ENCODE data around the gene HBM.
"Not testable (repeated sequence)": the region's sequence is repeated elsewhere in the genome, so short reads cannot be mapped to it uniquely, and the experiment has no call there.

The HBM gene

DNA sequence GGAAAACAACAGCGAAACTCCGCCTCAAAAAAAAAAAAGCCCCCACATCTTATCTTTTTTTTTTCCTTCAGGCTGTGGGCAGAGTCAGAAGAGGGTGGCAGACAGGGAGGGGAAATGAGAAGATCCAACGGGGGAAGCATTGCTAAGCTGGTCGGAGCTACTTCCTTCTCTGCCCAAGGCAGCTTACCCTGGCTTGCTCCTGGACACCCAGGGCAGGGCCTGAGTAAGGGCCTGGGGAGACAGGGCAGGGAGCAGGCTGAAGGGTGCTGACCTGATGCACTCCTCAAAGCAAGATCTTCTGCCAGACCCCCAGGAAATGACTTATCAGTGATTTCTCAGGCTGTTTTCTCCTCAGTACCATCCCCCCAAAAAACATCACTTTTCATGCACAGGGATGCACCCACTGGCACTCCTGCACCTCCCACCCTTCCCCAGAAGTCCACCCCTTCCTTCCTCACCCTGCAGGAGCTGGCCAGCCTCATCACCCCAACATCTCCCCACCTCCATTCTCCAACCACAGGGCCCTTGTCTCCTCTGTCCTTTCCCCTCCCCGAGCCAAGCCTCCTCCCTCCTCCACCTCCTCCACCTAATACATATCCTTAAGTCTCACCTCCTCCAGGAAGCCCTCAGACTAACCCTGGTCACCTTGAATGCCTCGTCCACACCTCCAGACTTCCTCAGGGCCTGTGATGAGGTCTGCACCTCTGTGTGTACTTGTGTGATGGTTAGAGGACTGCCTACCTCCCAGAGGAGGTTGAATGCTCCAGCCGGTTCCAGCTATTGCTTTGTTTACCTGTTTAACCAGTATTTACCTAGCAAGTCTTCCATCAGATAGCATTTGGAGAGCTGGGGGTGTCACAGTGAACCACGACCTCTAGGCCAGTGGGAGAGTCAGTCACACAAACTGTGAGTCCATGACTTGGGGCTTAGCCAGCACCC, 9.5 kb downstream of the HBM start:
- Histone ChIP-seq H3K9ac (no peak overlapping the region), H3K4me3 (no peak overlapping the region), H3K27ac (no peak overlapping the region), H3K4me1 (peaks cover 0 to 13% (median 8%) of the 10 kb centered on the region in 10 experiments; a peak in 9 of 20 replicates), H4K20me1 (peaks cover 0 to 51% (median 36%) of the 10 kb centered on the region in 11 experiments; a peak in 16 of 22 replicates), H3K36me3 (no peaks in the 10 kb centered on the region), H3K9me3 (replicated peaks in 1 of 11) (no peaks in the 10 kb centered on the region), H3K4me2 (peak overlapping the region in 5 of 11 experiments; percentile 0 to 38 (median 4); a peak in 6 of 22 replicates), H3K27me3 (peaks cover 89 to 93% (median 91%) of the 10 kb centered on the region in 11 experiments)
- no peak for TF ChIP-seq Cebpa-rat (IDR thresholded peaks at IDR 0.05)

DNA sequence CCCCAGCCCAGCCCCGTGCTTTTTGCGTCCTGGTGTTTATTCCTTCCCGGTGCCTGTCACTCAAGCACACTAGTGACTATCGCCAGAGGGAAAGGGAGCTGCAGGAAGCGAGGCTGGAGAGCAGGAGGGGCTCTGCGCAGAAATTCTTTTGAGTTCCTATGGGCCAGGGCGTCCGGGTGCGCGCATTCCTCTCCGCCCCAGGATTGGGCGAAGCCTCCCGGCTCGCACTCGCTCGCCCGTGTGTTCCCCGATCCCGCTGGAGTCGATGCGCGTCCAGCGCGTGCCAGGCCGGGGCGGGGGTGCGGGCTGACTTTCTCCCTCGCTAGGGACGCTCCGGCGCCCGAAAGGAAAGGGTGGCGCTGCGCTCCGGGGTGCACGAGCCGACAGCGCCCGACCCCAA, 10.2 kb downstream of the HBM start:
- H4K20me1 ChIP-seq, result peaks cover 0 to 58% (median 41%) of the 10 kb centered on the region in 11 experiments; a peak in 18 of 22 replicates
- not testable (repeated sequence) for H3K9ac ChIP-seq; H3K27ac ChIP-seq; H3K4me3 ChIP-seq; H3K9me3 ChIP-seq (replicated peaks in 1 of 11); H3K36me3 ChIP-seq; H3K4me2 ChIP-seq
- H3K4me1 ChIP-seq, result peaks cover 3 to 18% (median 10%) of the 10 kb centered on the region in 10 experiments; a peak in 18 of 20 replicates
- peaks cover 89 to 93% (median 91%) of the 10 kb centered on the region in 11 experiments for H3K27me3 ChIP-seq

GRCh38 chr16:176477-177382, 11.0 kb downstream of the HBM start, which contains the start of gene HBA1:
Gene HBA1 (plus strand): TSS chr16:176680. CDS start chr16:176717, 37 bp downstream.
- Histone ChIP-seq H4K20me1 (peaks cover 0 to 65% (median 48%) of the 10 kb centered on the region in 11 experiments; a peak in 18 of 22 replicates), H3K27me3 (peaks cover 85 to 92% (median 91%) of the 10 kb centered on the region in 11 experiments), H3K4me1 (peaks cover 6 to 24% (median 15%) of the 10 kb centered on the region in 10 experiments; a peak in 18 of 20 replicates), H3K4me2 (0 out of 22 replicates have a peak within 1 kb of the TSS, but pooled peaks of 1 of the 11 experiments have one; percentile 38)
- H3K9ac ChIP-seq; H3K27ac ChIP-seq; H3K9me3 ChIP-seq (replicated peaks in 1 of 11); H3K36me3 ChIP-seq; H3K4me3 ChIP-seq: not testable (repeated sequence)

DNA sequence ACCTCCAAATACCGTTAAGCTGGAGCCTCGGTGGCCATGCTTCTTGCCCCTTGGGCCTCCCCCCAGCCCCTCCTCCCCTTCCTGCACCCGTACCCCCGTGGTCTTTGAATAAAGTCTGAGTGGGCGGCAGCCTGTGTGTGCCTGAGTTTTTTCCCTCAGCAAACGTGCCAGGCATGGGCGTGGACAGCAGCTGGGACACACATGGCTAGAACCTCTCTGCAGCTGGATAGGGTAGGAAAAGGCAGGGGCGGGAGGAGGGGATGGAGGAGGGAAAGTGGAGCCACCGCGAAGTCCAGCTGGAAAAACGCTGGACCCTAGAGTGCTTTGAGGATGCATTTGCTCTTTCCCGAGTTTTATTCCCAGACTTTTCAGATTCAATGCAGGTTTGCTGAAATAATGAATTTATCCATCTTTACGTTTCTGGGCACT, 11.6 kb downstream of the HBM start:
- peaks cover 6 to 24% (median 15%) of the 10 kb centered on the region in 10 experiments; a peak in 18 of 20 replicates for H3K4me1 ChIP-seq
- H3K27ac ChIP-seq, result no peak overlapping the region
- no peaks in the 10 kb centered on the region for H3K36me3 ChIP-seq
- H3K27me3 ChIP-seq, result peaks cover 80 to 89% (median 86%) of the 10 kb centered on the region in 11 experiments
- H3K9ac ChIP-seq, result no peak overlapping the region
- no peak for TF ChIP-seq Cebpa-rat (IDR thresholded peaks at IDR 0.05)
- no peak overlapping the region for H3K4me2 ChIP-seq
- H3K4me3 ChIP-seq, result no peak overlapping the region
- H4K20me1 ChIP-seq, result peaks cover 0 to 72% (median 55%) of the 10 kb centered on the region in 11 experiments; a peak in 19 of 22 replicates
- H3K9me3 ChIP-seq (replicated peaks in 1 of 11), result no peaks in the 10 kb centered on the region

GRCh38 chr16:177981-178667, 12.3 kb downstream of the HBM start:
- H3K9ac ChIP-seq, result no peak overlapping the region
- H3K4me2 ChIP-seq, result no peak overlapping the region
- H3K27me3 ChIP-seq, result peaks cover 79 to 88% (median 85%) of the 10 kb centered on the region in 11 experiments
- no peak for TF ChIP-seq Cebpa-rat (IDR thresholded peaks at IDR 0.05)
- peaks cover 0 to 6% (median 0%) of the 10 kb centered on the region in 11 experiments; a peak in 2 of 22 replicates for H3K36me3 ChIP-seq
- peaks cover 0 to 79% (median 62%) of the 10 kb centered on the region in 11 experiments; a peak in 19 of 22 replicates for H4K20me1 ChIP-seq
- H3K4me1 ChIP-seq, result peaks cover 6 to 24% (median 16%) of the 10 kb centered on the region in 10 experiments; a peak in 18 of 20 replicates
- H3K27ac ChIP-seq, result no peak overlapping the region
- H3K9me3 ChIP-seq (replicated peaks in 1 of 11), result no peaks in the 10 kb centered on the region
- H3K4me3 ChIP-seq, result no peak overlapping the region

DNA sequence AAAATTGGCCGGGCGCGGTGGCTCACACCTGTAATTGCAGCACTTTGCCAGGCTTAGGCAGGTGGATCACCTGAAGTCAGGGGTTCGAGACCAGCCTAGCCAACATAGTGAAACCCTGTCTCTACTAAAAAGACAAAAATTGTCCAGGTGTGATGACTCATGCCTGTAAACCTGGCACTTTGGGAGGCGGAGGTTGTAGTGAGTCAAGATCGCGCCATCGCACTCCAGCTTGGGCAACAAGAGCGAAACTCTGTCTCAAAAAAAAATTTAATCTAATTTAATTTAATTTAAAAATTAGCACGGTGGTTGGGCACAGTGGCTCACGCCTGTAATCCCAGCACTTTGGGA, 12.9 kb downstream of the HBM start:
- Histone ChIP-seq H3K27ac (no peak overlapping the region), H3K27me3 (peaks cover 74 to 82% (median 80%) of the 10 kb centered on the region in 11 experiments), H4K20me1 (peaks cover 0 to 81% (median 66%) of the 10 kb centered on the region in 11 experiments; a peak in 19 of 22 replicates), H3K4me1 (peaks cover 6 to 24% (median 18%) of the 10 kb centered on the region in 10 experiments; a peak in 18 of 20 replicates), H3K9ac (no peak overlapping the region), H3K9me3 (replicated peaks in 1 of 11) (no peaks in the 10 kb centered on the region), H3K4me2 (no peak overlapping the region), H3K4me3 (no peak overlapping the region), H3K36me3 (peaks cover 0 to 11% (median 0%) of the 10 kb centered on the region in 11 experiments; a peak in 3 of 22 replicates)
- no peak for TF ChIP-seq Cebpa-rat (IDR thresholded peaks at IDR 0.05)

- Histone ChIP-seq H3K36me3 (peaks cover 4 to 19% (median 6%) of the 10 kb centered on the region in 11 experiments; a peak in 15 of 22 replicates), H3K4me2 (no peak overlapping the region), H4K20me1 (peaks cover 0 to 85% (median 71%) of the 10 kb centered on the region in 11 experiments; a peak in 19 of 22 replicates), H3K27me3 (peaks cover 66 to 74% (median 72%) of the 10 kb centered on the region in 11 experiments), H3K27ac (no peak overlapping the region), H3K4me3 (no peak overlapping the region), H3K4me1 (peaks cover 6 to 22% (median 18%) of the 10 kb centered on the region in 10 experiments; a peak in 18 of 20 replicates), H3K9ac (no peak overlapping the region), H3K9me3 (replicated peaks in 1 of 11) (no peaks in the 10 kb centered on the region)
- TF ChIP-seq Cebpa-rat (IDR thresholded peaks at IDR 0.05), result no peak
Measured at GRCh38 chr16:179211-180092, 13.7 kb downstream of the HBM start.

Data from BLaER1 treated with 17β-estradiol and CSF1 and Interleukin-3, amounts not matched to agents 10 nM and 100 nM (cell line).